ENCODE results near the gene NRARP.

The NRARP gene

DNA sequence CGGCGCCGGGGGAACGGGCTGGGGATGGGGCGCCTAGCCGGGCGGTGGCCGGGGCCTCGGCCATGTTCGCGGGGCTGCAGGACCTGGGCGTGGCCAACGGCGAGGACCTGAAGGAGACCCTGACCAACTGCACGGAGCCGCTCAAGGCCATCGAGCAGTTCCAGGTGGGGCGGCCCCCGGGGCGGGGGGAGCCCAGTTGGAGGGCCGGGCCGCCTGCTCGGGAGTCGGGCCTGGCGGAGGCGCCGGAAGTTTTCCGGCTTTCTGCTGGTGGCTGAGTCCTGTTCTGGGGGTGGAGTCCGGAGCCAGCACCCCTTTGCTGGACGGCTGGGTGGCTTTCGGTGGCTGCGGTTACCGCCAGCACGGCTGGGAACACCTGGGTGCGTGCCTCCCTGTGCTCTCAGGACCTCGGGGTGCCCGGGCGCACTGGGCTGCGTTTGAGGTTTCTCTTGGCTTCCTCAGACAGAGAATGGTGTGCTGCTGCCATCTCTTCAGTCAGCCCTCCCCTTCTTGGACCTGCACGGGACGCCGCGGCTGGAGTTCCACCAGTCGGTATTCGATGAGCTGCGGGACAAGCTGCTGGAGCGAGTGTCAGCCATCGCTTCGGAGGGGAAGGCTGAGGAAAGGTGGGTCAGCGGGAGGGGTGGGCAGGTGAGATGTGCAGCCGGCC is 46.5 kb downstream of the NRARP start:
- peak in 1 of 2 donors; percentile 28 for DNase-seq

DNA sequence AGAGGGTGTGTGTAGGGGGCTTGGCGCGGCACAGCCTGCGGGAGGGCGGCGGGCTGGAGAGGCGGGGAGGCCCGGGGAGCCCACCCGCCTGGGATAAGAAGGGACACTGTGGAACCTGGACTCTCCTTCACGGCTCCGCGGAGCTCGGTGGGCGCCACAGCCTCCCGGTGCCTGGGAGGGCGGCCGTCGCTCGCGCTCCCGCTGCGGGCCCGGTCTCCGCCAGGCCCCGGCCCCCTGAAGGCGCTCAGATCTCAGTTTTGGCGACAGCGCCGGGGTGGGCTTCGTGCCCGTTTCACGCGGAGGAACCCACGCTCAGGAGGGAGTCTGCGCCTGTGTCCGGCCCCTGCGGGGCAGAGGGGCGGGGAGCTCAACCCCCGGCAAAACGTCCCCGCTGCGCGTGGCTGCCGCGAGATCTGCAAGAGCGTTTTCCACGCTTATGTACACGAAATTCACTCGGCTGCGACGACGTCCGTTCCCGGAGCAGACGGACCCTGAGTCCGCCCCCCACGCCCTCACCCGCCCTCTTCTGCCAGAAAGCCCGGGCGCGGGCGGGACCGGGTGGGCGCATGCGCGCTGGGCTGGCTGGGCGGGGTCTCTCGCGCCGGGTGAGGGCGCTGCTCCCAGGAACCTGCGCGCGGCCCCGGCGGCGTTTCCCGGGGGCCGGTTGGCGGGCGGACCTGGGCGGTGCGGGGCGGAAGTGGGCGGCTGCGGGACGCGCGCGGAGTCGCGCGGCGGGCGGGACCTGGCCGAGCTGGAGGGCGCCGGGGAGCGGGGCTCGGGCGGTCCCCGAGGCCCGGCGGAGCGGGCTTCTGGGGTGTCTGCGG is 47.2 kb downstream of the NRARP start, which contains the start of gene NELFB:
Gene NELFB (plus strand): TSS at position 704 of the 824 bp plus-strand sequence.
- DNase-seq: peak; percentile 93 to 94

DNA sequence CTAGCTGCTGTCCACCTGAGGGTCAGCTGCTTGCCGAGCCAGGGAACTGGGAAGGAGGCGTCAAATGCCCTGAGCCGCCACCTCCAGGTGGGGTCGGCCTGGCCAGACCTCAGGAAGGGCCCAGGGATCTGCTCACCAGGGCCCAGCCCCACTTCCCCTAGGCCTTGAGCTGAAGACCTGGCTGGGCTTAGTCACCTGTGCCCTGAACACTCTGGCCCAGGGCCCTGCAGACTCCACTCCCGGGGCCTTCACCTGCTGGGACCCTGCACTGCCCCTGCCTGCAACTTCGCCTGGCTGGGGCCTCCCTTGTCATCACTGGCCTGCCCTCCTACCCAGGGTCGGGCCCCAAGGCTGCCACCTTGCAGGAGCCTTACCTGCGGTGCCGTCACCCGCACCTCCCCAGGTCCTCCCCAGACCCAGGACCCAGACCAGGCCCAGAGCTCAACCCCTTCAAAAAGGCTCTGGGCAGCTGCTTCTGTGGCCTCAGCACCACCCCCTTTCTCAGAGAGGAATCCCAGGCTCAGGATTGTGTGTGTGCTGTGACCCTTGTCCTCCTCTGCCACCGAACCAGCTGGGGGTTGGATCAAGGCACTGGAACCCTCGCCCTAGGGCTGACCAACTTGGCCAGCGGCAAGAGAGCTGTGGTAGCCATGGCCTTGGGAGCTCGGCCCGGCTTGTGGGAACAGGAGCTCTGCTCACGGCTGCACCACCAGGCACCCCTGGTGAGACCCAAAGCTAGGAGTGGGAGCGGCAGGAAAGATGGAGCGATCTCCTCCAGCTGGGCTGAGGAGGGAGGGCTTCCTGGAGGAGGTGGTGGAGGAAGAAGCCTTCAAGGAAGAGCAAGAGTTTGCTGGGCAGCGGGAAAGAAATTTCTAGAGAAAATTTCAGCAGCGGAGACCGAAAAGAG is 48.1 kb downstream of the NRARP start:
- DNase-seq: no peak

DNA sequence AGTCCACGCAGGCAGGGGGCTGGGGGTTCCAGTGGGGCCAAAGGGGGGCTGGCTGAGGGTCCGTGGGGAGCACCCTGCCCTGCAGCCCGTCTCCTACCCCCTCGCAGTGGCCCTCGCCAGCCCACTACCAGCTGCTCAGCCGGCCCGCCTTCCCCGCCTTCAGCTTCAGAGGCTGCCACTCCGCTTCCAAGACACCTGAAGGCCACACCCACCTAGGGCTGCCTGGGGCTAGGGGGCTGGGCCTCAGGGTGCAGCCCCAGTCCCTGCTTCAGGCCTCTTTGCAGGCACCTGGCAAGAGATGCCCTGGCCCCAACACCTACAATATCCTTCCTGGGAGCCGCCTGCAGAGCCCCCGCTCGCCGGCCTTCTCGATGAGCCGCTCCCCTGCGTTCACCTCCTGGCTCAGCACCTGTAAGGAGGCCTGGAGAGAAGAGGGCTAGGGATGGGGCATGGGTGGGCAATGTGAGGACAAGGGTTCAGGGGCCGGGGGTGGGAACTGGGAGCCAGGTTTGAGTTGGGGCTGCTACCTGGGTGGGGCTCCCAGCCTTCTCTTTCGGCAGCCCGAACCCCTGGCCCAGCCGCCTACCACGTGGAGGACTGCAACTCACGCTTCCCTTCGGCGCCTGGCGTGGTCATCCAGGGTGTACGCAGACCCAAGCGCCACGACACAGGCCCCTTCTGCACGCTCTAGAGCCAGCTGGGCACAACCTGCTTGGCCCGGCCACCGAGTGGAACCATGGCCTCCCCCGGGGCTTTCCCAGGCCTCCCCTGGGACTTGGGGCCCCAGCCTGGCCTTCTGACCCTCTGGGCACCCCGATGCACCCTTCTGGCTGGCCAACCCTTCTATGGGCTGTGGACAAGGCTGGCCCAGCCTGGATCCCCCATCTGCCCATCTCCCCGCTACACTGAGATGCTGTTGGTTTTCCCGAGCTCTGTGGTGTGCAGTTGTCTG is 49.2 kb downstream of the NRARP start:
- DNase-seq: no peak

DNA sequence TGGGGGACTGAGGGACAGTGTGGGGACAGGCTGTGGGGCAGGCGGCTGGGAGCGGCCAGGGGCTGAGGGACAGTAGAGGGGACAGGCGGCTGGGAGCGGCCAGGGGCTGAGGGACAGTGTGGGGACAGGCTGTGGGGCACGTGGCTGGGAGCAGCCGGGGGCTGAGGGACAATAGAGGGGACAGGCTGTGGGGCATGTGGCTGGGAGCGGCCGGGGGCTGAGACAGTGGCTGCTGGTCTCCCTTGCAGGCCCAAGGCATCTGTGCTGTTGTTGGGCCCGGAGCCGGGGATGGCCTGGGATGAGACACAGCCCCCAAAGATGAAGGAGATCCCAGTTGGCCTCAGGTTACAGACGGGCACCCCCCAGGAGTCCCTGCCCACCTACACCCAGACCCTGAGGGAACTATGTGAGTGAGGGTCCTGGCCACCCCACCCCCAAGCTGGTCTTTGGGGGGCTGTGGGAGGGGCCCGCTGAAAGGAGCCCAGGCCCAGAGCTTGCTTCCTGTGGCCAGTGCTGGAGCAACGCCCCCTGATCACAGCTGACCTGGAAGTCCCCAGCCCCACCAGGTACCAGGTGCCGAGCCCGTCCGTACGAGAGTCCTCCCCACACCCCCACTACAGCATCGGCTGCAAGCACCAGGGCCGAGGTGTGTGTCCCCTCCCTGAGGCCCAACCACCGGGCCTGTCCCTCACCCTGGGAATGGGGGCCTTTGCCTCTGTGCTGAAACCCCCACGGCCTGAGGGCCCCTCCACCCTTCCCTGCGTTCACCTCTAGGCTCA is 50.4 kb downstream of the NRARP start:
- DNase-seq: no peak

DNA sequence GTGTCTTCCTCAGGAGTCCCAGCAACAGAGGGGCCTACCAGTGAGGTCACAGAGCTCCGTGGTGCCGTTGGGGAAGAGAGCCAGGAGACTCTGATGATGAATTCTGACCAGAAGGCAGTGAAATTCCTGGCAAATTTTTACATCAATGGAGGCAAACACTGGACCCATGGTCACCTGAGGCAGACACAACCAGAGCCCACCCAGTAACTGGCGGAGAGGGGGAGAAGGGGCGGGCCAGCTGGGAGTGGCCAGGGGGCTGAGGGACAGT is 50.9 kb downstream of the NRARP start, which contains the start of gene STPG3:
Gene STPG3 (plus strand): TSS at position 93 of the 268 bp plus-strand sequence. CDS start 1 bp downstream, at position 94.
- no peak for DNase-seq

DNA sequence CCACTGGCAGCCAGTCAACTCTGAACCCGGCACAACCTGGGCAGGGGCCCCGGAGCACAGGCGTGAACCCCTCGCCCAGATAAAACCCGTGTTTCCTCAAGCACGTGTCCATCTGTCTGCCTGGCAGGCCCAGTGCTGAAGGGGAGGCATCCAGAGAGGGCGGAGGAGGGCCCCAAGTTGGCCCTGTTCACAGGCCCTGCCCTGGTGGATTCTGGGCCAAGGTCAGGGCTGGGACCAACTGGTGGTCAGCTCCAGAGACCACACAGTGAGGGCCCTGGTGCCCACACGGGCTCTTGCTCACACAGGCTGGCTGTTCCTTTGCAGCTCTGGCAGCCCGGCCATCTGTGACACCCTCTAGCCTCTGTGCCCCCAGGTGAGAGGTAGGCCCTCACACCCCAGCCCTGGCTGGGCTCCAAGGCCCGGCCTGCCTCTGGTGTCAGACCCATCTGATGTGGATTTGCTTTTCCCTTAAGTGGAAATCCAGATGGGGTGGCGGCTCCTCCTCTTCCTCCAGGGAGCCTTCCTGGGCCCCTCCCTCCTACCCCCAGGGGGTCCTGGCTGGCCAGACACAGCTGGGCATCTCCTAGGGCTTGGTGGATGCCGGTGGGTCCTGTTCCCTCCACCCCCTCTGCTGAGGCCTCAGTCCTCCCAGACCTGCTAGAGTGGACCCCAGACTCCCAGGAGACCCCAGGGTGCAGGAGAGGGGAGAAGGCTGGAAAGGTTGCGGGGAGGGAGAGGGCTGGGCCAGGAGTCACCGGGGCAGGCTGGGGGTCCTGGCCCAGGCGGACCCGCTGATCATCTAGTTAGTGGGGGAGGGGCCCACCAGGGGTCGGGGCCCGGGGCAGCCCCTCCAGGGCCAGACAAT is 51.5 kb downstream of the NRARP start:
- DNase-seq: no peak

Data from activated CD4-positive, alpha-beta T cell treated with anti-CD3 and anti-CD28 coated beads for 4 hours (primary cell).